LHCN-M2 (cell line): ENCODE measurements around the gene GOLGA6L7. TPM values are rescaled to one million over a fixed set of nuclear protein-coding genes. Genes with fewer than 3 reads are reported as not detected.

Experiments used
- total RNA-seq: library from RNA; depleted of rRNA; stranded (reverse); fragments of >200 nt; gene quantifications from 2 replicates; pipeline ENCODE4 v1.2.3, GENCODE V29; 2014; rRNA removed

Gene GOLGA6L7
- total RNA-seq, 1 experiment from 2014 or later, result not detected

Other genes starting within 250 kb of the GOLGA6L7 start
- gene GOLGA8M, start 136.2 kb downstream of the GOLGA6L7 start, total RNA-seq, result 0.29 TPM in 1 of 2 replicates, not detected in the other
- gene APBA2, start 37.3 kb upstream of the GOLGA6L7 start, total RNA-seq, result not detected in 2 replicates